Measurements from ENCODE around the gene FER.

- TF ChIP-seq, protein P1, sequence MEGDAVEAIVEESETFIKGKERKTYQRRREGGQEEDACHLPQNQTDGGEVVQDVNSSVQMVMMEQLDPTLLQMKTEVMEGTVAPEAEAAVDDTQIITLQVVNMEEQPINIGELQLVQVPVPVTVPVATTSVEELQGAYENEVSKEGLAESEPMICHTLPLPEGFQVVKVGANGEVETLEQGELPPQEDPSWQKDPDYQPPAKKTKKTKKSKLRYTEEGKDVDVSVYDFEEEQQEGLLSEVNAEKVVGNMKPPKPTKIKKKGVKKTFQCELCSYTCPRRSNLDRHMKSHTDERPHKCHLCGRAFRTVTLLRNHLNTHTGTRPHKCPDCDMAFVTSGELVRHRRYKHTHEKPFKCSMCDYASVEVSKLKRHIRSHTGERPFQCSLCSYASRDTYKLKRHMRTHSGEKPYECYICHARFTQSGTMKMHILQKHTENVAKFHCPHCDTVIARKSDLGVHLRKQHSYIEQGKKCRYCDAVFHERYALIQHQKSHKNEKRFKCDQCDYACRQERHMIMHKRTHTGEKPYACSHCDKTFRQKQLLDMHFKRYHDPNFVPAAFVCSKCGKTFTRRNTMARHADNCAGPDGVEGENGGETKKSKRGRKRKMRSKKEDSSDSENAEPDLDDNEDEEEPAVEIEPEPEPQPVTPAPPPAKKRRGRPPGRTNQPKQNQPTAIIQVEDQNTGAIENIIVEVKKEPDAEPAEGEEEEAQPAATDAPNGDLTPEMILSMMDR (conservative IDR thresholded peaks at IDR 0.05; ENCODE audit: low read depth, low read length): no peak
- no peak for TF ChIP-seq EZH2 (IDR thresholded peaks at IDR 0.05; ENCODE audit: borderline replicate concordance, low read depth, low read length, poor library complexity, severe bottlenecking)
These were observed 404.9 kb downstream of the FER start for GRCh38 chr5:109152565-109152964.

Data from A673 (cell line).